Stimulated activated CD8-positive, alpha-beta memory T cell treated with anti-CD3 and anti-CD28 coated beads, Interleukin-4, amount 100 ng/mL, for 48 hours (primary cell): Measurements from ENCODE around the gene NUP58.
A peak's percentile ranks its signal among the peaks of the same experiment; 100 is the strongest.

Experiments used
- DNase-seq: peaks from one replicate; pipeline ENCODE4 v3.0.0-alpha.2; 2020

NUP58 gene, protein sequence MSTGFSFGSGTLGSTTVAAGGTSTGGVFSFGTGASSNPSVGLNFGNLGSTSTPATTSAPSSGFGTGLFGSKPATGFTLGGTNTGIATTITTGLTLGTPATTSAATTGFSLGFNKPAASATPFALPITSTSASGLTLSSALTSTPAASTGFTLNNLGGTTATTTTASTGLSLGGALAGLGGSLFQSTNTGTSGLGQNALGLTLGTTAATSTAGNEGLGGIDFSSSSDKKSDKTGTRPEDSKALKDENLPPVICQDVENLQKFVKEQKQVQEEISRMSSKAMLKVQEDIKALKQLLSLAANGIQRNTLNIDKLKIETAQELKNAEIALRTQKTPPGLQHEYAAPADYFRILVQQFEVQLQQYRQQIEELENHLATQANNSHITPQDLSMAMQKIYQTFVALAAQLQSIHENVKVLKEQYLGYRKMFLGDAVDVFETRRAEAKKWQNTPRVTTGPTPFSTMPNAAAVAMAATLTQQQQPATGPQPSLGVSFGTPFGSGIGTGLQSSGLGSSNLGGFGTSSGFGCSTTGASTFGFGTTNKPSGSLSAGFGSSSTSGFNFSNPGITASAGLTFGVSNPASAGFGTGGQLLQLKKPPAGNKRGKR

DNA sequence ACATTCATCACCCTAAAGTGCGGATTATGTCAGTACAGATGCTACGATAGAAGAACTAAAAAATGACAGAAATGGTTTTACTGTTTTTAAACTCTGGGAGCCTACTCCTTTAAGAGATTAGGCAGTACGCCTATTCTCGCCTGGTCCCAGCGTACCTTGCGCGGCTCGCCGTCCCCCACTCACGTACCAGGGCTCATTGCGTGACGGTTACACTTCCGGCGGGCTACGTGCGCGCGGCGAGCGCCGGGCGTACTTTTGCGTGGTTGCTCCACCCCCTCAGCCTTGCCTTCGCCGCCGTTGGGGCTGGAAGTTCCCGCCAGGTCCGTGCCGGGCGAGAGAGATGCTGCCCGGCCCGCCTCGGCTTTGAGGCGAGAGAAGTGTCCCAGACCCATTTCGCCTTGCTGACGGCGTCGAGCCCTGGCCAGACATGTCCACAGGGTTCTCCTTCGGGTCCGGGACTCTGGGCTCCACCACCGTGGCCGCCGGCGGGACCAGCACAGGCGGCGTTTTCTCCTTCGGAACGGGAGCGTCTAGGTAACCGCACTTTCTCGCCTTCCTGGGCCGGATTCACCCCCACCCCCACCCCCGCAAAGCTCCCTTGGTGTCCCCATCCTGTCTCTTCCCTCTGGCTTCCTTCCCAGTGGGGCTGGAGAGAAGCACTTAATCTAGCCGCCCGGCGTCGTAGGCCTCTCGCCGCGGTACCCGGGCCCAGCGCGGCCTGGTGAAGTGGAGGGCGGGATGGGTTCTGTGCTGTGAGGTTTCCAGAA lies at the start of gene NUP58:
NUP58 (plus strand) TSS at position 279 of the 767 bp plus-strand sequence; CDS start at position 428, 149 bp downstream.
- peak; percentile 94 for DNase-seq

DNA sequence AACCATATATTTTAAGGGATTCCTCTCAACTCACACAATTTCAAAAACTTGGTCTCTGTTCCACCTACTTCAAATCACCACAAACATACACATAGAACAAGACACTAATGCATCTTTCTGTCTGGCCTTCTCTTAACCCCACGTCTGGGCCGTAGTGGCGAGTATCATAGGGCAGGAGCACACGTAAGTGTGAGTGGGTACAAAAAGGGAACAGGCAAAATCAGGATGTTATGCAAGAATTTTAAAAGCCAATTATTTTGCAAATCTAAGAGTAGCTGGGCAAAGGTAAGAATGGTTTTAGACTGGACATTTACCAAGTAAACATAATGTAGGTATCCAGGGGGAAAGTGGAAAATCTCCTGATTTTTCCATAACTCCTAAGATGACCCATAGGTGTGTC lies 49.2 kb upstream of the NUP58 start:
- DNase-seq, result no peak

DNA sequence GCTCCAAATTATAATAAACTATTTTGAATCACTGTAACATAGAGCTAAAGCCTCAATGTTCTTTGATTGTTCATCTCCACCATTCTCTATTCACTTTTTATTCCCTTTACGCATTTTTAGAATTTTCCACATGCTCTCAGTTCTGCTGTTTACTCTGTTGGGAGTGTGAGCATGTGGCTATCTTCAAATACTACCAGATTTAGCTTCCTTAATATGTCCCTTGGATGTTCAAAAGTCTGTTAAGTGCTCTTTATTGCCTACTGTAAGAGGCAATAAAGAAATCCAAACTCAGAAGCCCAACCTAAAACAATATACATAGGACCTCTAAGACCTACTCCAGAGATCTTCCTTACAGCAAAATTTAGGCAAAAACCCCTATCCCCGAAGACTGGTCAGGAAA lies 48.7 kb upstream of the NUP58 start:
- no peak for DNase-seq

DNA sequence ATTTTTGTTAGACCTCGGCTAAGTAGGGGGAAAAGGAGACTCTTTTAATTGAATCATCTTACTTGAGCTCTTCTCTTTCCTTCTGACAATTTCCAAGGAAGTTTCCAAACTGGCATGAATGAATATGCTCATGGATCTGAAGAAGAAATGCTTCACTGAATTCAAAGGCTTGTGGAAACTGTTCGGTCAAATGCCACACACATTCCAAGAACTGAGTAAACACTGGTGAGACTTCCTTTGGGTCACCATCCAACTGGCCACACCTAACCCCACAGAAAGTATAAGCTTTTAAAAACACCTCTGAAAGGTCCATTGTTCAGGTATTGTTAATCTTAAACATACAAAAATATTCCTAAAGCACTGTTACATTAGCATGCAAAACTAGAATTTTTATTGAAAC lies 47.7 kb upstream of the NUP58 start:
- no peak for DNase-seq

DNA sequence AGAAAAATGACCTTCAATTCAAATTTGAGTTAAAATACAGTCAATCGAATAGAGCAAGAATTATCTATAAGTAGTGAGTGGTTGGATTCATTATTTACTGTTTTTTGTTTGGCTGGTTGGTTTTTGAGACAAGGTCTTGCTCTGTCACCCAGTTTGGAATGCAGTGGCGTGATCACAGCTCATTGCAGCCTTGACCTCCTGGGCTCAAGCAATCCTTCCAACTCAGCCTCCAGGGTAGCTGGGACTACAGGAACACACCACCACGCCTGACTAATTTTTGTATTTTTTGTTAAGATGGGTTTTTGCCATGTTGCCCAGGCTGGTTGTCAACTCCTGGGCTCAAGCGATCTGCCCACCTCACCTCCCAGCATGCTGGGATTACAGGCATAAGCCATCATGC lies 39.2 kb upstream of the NUP58 start:
- no peak for DNase-seq

DNA sequence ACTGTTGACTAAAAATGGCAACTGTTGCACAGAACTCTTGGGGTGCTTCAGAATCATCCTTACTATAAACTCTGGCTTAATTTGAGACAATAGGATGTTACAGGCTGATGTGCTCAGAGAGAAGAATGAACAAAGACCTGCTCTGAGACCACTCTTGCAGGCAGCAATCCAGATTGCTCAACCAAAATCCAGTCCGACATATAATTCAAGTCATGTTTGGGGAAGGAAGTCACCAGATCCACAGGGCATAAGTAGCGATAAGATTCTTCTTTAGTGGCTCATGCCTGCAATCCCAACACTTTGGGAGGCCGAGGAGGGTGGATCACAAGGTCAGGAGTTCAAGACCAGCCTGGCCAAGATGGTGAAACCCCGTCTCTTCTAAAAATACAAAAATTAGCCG lies 34.7 kb upstream of the NUP58 start:
- no peak for DNase-seq

DNA sequence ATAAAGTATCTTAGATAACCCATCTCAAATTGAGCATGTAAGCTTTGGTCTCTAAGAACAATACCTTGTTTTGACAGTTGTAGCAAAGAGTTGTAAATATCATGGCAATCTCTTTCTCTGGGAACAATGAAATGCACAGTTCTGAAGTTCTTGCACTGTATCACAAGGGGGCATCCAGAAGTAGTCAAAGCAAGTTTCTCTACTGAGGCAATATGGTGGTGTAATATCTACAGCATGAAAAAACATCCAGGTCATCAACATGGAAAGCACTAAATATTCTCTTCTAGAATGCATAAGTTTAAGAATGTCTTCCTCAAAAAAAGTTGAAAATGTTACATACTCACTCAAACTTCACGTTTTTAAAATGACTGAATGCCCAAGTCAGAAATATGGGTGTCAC lies 33.7 kb upstream of the NUP58 start:
- no peak for DNase-seq

DNA sequence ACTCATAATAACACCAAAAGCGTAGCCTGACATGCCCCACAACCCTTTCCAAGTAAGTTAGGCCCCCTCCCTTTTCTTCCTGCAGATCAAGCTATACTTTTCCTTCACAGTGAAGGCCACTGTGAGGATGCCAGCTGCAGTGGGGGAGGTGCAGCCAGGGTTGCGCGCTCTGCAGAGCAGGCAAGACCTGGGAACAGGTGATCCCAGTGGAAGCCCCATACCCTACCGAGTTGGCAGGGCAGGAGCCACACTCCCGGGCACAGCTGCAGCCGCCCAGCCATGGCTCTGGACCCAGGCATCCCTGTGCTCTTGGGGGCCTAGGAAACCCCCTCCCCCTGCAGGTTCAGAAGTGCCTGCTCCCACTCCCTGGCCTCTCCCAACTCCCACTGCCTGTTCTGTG lies 32.9 kb upstream of the NUP58 start:
- no peak for DNase-seq

DNA sequence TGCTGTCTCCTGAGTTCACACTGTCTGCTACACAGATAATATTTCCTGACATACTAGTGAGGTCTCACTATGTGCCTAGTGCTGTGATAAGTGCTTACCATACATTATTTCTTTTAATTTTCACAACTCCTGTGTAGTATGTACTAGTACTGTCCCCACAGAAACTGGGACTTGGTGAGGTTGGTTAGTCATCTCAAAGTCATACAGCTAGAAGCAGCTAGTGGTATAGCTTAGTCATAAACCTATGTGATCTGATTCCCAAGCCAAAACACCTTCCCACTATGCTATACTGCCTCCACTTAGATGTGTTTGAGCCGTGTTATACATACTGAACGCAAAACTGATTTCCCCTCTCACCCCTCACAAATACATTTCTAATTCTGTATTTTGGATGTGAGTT lies 24.7 kb upstream of the NUP58 start:
- DNase-seq, result no peak

DNA sequence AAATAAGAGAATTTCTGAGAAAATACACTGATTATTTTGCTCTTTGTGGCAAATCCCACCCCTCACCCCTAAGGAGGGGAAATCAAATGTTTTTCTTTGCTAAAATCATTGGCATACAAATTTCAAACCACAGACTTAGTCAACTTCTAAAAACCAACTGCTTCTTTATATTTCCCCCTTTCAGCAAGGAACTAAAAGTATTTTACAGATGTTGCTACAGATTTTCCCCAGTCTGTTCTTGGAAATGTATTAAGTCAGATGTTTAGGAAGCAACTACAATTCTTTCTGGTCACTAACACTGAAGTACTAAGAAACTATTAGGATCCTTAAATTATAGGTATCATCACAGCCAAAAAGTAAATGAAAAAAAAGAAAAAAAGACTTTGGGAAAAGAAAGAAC lies 21.0 kb upstream of the NUP58 start:
- DNase-seq, result no peak

DNA sequence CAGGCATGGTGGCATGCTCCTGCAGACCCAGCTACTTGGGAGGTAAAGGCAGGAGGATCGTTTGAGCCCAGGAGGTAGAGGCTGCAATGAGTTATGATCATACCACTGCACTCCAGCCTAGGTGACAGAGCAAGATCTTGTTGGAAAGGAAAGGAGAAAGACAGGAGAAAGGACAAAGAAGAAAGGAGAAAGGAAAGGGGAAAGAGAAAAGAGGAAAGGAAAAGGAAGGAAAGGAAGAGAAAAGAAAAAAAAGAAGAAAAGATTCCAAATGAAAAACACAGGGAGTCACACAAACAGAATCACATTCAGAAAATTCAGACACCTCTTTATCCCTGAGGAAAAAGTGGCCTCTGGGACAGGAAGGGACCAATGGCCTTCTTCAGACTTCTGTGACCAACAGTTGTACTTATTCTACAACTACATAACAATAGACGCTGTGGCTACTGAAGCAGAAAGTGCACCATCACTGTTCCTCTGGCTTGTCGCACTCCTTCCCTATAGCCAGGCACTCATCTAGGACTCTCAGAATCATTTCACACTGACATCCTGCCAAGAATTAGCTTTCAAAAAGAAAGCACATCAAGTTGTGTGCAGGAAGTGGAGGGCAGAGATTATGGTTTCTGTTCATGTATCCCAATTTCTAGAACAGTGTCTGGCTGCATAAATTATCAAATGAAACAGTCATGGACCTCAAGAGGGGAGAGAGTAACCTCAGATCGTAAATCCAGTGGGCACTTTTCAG lies 20.1 kb upstream of the NUP58 start:
- DNase-seq, result no peak

DNA sequence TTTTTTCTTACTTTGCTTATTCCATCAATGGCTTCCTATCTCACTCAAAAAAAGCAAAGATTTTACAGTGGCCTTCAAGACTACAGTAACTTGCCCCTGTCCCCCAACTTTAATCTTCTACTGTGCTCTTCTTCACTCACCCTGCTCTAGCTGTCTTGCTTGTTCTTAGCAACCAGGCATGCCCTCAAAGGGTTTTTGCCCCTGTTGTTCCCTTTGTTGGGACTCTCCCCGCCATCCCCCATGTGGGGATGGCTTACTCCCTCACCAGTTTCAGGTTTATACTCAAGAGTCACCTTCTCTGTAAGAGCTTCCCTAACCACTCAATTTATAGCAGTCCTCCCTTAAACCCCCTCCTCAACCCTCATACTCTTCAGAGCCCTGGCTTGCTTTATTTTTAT lies 19.5 kb upstream of the NUP58 start:
- DNase-seq, result no peak

DNA sequence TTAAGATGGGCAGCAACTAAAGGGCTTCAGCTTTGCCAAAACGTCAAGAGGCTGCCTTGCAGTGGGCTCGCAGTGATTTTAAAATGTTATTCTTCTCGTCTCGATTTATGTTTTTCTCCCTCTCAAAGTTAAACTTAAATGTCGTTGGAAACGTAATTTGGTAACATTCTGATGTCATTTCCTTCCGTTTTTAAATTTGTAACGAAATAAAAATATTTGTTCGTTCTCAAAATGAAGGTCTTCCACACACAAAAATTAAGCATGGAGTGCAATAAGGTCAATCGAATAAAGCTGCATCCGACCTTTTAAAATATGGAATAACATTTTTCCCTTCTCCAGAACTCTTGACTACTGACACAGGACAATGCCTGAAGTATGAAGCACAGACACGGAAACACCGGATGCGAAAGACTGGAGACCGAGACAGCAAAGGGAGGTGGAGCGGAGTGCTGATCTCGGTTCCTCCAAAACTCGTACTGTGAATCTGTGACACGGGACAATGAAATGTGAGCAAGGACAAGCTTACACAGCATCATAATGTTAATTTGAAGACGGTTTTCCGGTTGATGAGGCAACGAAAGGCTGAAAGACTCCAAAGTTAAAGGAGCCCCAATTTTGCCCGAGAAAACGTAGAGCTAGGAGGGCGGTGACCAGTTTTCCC lies 15.0 kb upstream of the NUP58 start:
- DNase-seq, result peak; percentile 39

DNA sequence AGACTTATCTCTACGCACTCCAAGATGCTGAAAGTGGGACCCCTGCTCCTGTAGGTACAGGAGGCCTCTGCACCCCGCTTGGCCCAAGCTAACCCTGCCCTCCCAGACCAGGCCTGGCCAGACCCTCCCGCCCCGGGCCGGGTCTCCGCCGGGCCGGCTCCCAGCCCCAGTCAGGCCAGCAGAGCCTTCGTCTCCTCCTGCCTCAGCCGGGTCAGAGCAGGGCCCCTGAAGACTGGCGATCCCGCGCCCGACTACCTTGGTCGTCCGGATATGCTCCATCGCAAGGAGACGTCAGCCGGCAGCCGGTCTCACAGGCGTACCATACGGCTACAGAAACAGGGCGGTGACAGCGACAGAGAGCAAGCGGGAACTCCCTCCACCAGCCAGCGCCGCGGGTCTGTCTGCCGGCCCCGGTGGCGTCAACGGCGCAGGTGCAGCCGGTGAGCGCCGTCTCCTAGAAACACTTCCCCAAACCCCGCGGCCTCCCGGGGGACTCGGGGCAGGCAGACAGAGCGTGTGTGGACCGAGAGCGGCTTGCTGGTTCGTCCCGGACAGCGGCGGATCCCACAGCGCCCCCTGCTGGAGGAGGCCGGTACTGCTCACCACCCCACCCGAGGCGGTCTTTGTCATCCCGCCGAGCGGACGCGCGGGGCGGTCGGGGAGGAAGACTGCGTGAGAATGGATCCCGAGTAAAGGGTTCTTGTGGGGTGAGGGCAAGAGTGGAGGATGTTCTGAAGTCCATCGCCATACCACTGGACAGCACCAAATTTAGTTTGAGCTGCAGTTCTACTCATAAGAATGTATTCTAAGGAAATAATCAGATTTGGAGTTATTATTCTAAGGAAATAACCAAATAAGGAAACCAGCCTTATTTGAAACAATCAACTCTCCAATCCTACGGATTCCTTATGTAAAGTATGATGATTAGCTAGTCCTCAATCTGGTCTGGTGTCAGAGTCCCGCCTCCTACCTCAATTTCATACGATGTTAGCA lies 14.2 kb upstream of the NUP58 start, which contains the start of gene MTMR6:
MTMR6 (minus strand) TSS at position 520 of the 993 bp plus-strand sequence; CDS start at position 279, 241 bp downstream.
- peak; percentile 99 for DNase-seq

DNA sequence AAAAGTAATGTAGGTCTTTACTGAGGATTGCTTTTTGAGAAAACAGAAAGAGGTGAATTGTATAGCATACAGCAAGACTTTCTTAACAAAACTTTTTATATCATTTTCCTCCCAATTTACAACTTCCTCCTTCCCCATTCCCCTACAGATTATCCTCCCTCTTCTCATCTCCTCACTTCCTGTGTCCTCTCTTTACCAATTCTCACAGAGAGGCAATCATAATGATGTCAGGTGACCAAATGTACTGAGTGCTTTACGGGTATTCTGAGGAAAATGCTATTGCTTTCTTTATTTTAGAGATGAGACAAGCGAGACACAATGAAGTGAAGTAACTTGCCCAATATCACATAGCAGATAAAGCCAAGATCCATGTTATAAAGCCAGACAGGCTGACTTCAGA lies 12.5 kb upstream of the NUP58 start:
- no peak for DNase-seq

DNA sequence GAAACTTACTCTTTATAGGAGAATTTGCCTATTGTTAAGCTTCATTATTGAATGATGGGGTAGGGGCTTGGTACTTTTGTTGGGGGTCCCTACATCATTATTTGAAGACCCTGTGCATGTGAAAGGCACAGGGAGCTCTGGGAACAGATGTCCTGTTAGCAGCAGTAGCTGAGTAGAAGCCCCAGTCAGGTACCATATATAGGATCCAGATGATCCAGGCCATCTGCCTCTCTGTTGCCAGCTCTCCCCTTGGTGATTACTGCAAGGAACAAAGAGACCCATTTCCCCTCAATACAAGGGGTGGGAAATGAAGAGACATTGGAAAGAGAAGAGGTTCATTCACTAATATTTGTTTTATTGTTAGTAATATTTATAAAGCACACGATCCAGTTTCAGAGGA lies 9.7 kb upstream of the NUP58 start:
- no peak for DNase-seq

DNA sequence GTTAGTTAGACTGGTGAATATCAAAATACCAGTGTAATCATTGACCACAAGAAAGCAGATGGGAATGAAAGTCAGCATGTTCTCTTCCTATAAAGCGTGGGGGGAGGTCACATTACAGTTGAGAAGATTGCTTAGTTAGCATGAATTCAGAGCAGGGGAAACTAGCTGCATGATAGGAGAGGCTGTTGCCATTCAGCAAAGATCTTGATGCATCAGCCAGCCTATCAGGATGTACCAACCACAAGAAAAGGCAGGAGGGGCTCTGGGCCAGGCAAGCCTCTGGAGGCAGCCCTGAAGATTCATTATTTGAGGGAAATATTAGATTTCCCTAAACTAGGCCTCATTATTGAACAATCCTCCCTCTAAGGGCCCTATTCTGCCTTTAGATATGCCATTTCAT lies 9.1 kb upstream of the NUP58 start:
- no peak for DNase-seq

DNA sequence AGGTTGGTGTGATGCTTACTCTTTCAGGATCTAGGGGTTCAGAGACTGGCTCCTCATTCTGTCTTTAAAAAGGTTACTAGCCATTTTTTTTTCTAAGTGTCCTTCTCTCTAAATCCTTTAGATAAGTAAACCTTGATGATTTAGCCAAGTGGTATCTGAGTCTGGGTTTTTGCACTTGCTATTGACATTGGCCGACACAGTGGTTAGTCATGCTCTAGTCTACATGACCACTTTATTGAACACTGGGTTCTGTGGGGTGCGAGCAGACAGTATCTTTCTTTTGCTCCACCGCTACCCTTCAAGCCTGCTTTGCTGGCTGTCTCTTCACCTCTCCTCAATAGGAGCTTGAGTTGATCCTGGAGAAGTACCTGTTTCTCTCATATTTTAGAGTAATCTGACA lies 6.2 kb upstream of the NUP58 start:
- no peak for DNase-seq

DNA sequence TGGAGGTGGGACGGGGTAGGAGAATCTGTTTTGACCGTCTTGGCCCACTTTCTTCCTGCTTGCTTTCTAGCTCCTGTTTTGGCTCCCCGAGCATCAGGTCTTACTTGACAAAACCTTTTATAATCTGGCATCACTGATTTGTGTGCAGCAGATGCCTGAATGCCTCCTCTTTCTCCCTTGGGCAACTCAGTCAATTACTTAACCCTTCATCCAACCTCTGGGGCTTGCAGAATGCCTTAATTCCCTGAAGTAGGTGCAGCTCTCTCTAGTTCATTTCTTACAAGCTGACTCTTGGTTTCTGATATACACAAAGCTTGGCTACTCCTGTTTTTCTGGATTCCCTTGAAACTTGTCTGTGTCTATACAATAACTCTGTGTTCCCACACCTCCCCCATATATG lies 5.7 kb upstream of the NUP58 start:
- DNase-seq, result no peak

DNA sequence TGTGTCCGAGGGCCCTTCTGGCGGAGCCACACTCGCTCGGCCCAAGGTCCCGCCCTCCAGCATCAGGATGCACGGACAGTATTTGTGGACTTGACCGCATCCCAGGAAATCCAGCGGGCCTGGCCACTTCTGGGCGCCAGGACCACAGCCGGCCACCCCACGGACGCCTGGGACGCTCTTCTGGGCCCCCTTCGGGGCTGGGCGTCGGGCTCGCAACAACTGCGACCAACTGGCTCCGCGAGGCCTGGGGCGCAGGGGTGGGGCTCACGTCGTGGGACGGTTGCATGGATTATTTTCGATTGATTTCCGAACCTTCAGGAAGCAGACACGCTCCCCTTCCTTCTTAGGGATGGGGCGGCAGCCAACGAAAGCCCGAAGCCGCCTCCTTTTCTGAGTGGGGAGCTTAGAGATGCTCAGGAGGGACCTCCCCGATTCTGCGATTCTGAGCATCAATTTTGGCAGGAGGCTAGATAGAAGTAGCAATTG lies 521 bp upstream of the NUP58 start:
- DNase-seq, result peak; percentile 48

DNA sequence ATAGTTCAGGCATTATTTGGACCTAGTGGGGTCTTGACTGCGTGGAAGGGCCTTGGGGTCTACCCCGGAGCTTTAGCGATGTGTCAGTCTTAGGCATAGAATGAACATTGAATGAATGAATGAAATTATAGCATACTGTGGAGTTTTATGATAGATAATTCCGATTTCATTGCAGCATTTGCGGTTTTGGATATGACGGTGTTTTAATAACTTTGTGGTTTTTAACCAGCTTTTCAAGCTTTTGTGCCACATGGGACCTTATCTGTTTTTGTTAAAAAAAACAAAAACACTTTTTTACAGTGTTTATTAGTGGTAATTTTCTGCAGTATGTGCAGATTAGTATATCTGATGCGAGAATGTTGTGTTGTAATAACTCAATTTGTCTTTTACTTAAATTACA lies 696 bp downstream of the NUP58 start:
- no peak for DNase-seq
